ENCODE measurements around the gene CDK5.
A peak's percentile ranks its signal among the peaks of the same experiment; 100 is the strongest.

Gene CDK5

GRCh38 chr7:151085691-151086620 is 28.3 kb upstream of the CDK5 start, which contains the start of gene AGAP3:
AGAP3 (plus strand) TSS chr7:151086475; CDS start chr7:151086742, 267 bp downstream.
- DNase-seq, result peak; percentile 57 to 68

GRCh38 chr7:151085329-151085690 is 27.6 kb upstream of the CDK5 start:
- DNase-seq, result no peak

GRCh38 chr7:151083824-151084160 is 26.1 kb upstream of the CDK5 start:
- no peak for DNase-seq

- peak; percentile 86 to 89 for DNase-seq
These were observed 25.6 kb upstream of the CDK5 start, which contains the start of gene TMUB1 for GRCh38 chr7:151083071-151083823. TMUB1 (minus strand) TSS chr7:151083493; CDS start chr7:151082563, 930 bp downstream.

GRCh38 chr7:151082141-151083070 is 24.7 kb upstream of the CDK5 start:
- no peak for DNase-seq

- DNase-seq, result no peak
These were observed 23.7 kb upstream of the CDK5 start for GRCh38 chr7:151081170-151082101.

- peak; percentile 87 to 92 for DNase-seq
These were observed 22.9 kb upstream of the CDK5 start, which contains the start of gene FASTK for GRCh38 chr7:151080522-151081169. FASTK (minus strand) TSS chr7:151080809; CDS start chr7:151080766, 43 bp downstream.

- DNase-seq, result no peak
These were observed 22.4 kb upstream of the CDK5 start for GRCh38 chr7:151080067-151080521.

- no peak for DNase-seq
These were observed 21.7 kb upstream of the CDK5 start for GRCh38 chr7:151079199-151079910.

- no peak for DNase-seq
These were observed 20.7 kb upstream of the CDK5 start for GRCh38 chr7:151078233-151079040.

GRCh38 chr7:151077705-151078232 is 20.1 kb upstream of the CDK5 start:
- DNase-seq, result no peak

GRCh38 chr7:151076863-151077704 is 19.4 kb upstream of the CDK5 start:
- no peak for DNase-seq

GRCh38 chr7:151075978-151076426 is 18.3 kb upstream of the CDK5 start:
- no peak for DNase-seq

GRCh38 chr7:151075662-151075971 is 17.9 kb upstream of the CDK5 start:
- DNase-seq, result no peak

GRCh38 chr7:151074817-151075661 is 17.3 kb upstream of the CDK5 start:
- no peak for DNase-seq

- DNase-seq, result no peak
These were observed 16.3 kb upstream of the CDK5 start for GRCh38 chr7:151073990-151074389.
